GM21526 (cell line): ENCODE results near the gene PRDM5.
A peak's percentile ranks its signal among the peaks of the same experiment; 100 is the strongest.

Experiments
- ATAC-seq: cut with Tn5 transposase; IDR thresholded peaks from one replicate; pipeline ENCODE4 v1.9.1; 2021; ENCODE audit warnings: moderate library complexity; ENCODE audit not compliant: unreplicated experiment, low FRiP score

PRDM5 gene

GRCh38 chr4:120861852-120862251 lies 60.7 kb downstream of the PRDM5 start:
- ATAC-seq: no peak

GRCh38 chr4:120858776-120859175 lies 63.8 kb downstream of the PRDM5 start:
- ATAC-seq: no peak

GRCh38 chr4:120857312-120857711 lies 65.2 kb downstream of the PRDM5 start:
- ATAC-seq: no peak

- ATAC-seq: no peak
Observed at GRCh38 chr4:120856294-120856693, 66.2 kb downstream of the PRDM5 start.

- ATAC-seq: peak; percentile 96
Observed at GRCh38 chr4:120855307-120856001, 67.1 kb downstream of the PRDM5 start.

- ATAC-seq: no peak
Observed at GRCh38 chr4:120853161-120853935, 69.2 kb downstream of the PRDM5 start.

GRCh38 chr4:120850018-120850599 lies 72.4 kb downstream of the PRDM5 start:
- ATAC-seq: no peak

- no peak for ATAC-seq
Observed at GRCh38 chr4:120847019-120847582, 75.4 kb downstream of the PRDM5 start.

GRCh38 chr4:120844528-120844921 lies 78.0 kb downstream of the PRDM5 start:
- peak; percentile 74 for ATAC-seq

GRCh38 chr4:120843849-120844527 lies 78.5 kb downstream of the PRDM5 start:
- ATAC-seq: no peak

- ATAC-seq: no peak
Observed at GRCh38 chr4:120842031-120842430, 80.5 kb downstream of the PRDM5 start.

- ATAC-seq: no peak
Observed at GRCh38 chr4:120841580-120841979, 80.9 kb downstream of the PRDM5 start.

- ATAC-seq: no peak
Observed at GRCh38 chr4:120839974-120840751, 82.4 kb downstream of the PRDM5 start.

- ATAC-seq: no peak
Observed at GRCh38 chr4:120839334-120839973, 83.1 kb downstream of the PRDM5 start.

GRCh38 chr4:120838784-120839183 lies 83.7 kb downstream of the PRDM5 start:
- ATAC-seq: no peak

- no peak for ATAC-seq
Observed at GRCh38 chr4:120837656-120838055, 84.9 kb downstream of the PRDM5 start.

GRCh38 chr4:120835342-120835741 lies 87.2 kb downstream of the PRDM5 start:
- no peak for ATAC-seq

- ATAC-seq: no peak
Observed at GRCh38 chr4:120830204-120830603, 92.3 kb downstream of the PRDM5 start.

GRCh38 chr4:120829113-120829831 lies 93.3 kb downstream of the PRDM5 start:
- ATAC-seq: no peak
